A549 (cell line): ENCODE measurements around the gene TEX22. TPM values are rescaled to one million over a fixed set of nuclear protein-coding genes. Genes with fewer than 3 reads are reported as not detected.
A peak's percentile ranks its signal among the peaks of the same experiment; 100 is the strongest.

Experiments used
- ATAC-seq, 2 experiments: fragments of 200-7000 bp in 1 of 2; fragments of >200 bp in 1 of 2; cut with Nextera tagmentation in 1 of 2; cut with Tn5 transposase in 1 of 2; 3 replicates each; pipeline versions ENCODE4 v1.8.0 to v1.9.1; 2018 to 2020; ENCODE audit warnings: mild to moderate bottlenecking in 1 of 2, moderate library complexity in 1 of 2
- CTCF ChIA-PET: fragments of 300-600 bp; sonication (Branson Sonifier 250); formaldehyde crosslinking; extraction: SDS; loops from one replicate; lab custom pipeline; 2021; ENCODE audit warnings: antibody characterized with exemption, inconsistent platforms; lab: Yijun Ruan, JAX
- POLR2A ChIA-PET: fragments of 350-600 bp; formaldehyde crosslinking; extraction: SDS; loops from one replicate; lab custom pipeline; 2021; ENCODE audit warnings: antibody characterized with exemption, inconsistent platforms; lab: Yijun Ruan, JAX
- DNase-seq, 2 experiments: peaks; one replicate each; pipeline versions ENCODE4 v3.0.0 to v3.0.0-alpha.2; 2011 to 2016; ENCODE audit warnings: low read depth in 1 of 2, low spot score in 1 of 2
- FAIRE-seq: peaks from 2 replicates; lab custom pipeline; 2011; peaks lifted over from hg19 to GRCh38; lab: Jason Lieb, UNC
- H3K27ac ChIP-seq, 2 experiments: fragments of >200 bp; sonication (Bioruptor Twin); formaldehyde crosslinking; 3 replicates each; pipeline ENCODE4 v1.5.1; 2016 to 2017
- H3K4me1 ChIP-seq: fragments of >200 bp; sonication (Bioruptor Twin); formaldehyde crosslinking; 3 replicates; pipeline ENCODE4 v1.6.1; 2016
- H3K4me2 ChIP-seq: fragments of >200 bp; sonication (Bioruptor Twin); formaldehyde crosslinking; 3 replicates; pipeline ENCODE4 v1.6.1; 2016
- H3K4me3 ChIP-seq: fragments of >200 bp; sonication (Bioruptor Twin); formaldehyde crosslinking; 3 replicates; pipeline ENCODE4 v1.5.1; 2016
- H3K9me3 ChIP-seq: fragments of >200 bp; sonication (Bioruptor Twin); formaldehyde crosslinking; 3 replicates; pipeline ENCODE4 v1.6.1; 2016
- BCL3 ChIP-seq: fragments of >200 bp; sonication (Bioruptor Twin); formaldehyde crosslinking; IDR thresholded peaks from 3 replicates; pipeline ENCODE4 v1.6.1; 2016
- CBX8 ChIP-seq: fragments of 200-600 bp; sonication (generic); IDR thresholded peaks from 2 replicates; pipeline ENCODE4 v1.6.1; 2016
- CHD2 ChIP-seq: fragments of 150-350 bp; IDR thresholded peaks from 2 replicates; pipeline ENCODE4 v1.6.1; 2014; ENCODE audit warnings: low read length; ENCODE audit not compliant: partially characterized antibody
- EHMT2 ChIP-seq: fragments of 200-600 bp; sonication (generic); IDR thresholded peaks from 2 replicates; pipeline ENCODE4 v1.6.1; 2016; ENCODE audit warnings: antibody characterized with exemption, low read depth, mild to moderate bottlenecking, moderate library complexity
- EP300 ChIP-seq, 2 experiments: fragments of >200 bp; sonication (Bioruptor Twin); formaldehyde crosslinking; IDR thresholded peaks; 2 replicates in 1 of 2; 3 replicates in 1 of 2; pipeline ENCODE4 v1.6.1; 2016 to 2017
- HOXB13 ChIP-seq: fragments of 250-450 bp; sonication (Bioruptor Pico); IDR thresholded peaks from 2 replicates; pipeline ENCODE4 v1.5.0; 2020; ENCODE audit warnings: low read depth, mild to moderate bottlenecking, moderate library complexity
- JUNB ChIP-seq: fragments of >200 bp; sonication (Bioruptor Twin); formaldehyde crosslinking; IDR thresholded peaks from 2 replicates; pipeline ENCODE4 v1.6.1; 2016
- KDM1A ChIP-seq: fragments of 200-600 bp; sonication (generic); IDR thresholded peaks from 2 replicates; pipeline ENCODE4 v1.6.1; 2016; ENCODE audit warnings: low read depth, mild to moderate bottlenecking
- KDM5A ChIP-seq: fragments of 200-600 bp; sonication (generic); IDR thresholded peaks from 2 replicates; pipeline ENCODE4 v1.6.1; 2016; ENCODE audit warnings: antibody characterized with exemption, mild to moderate bottlenecking
- MAX ChIP-seq: IDR thresholded peaks from 2 replicates; pipeline ENCODE4 v1.6.1; 2012
- MAZ ChIP-seq: fragments of 150-350 bp; IDR thresholded peaks from 2 replicates; pipeline ENCODE4 v1.6.1; 2014; ENCODE audit warnings: antibody characterized with exemption, low read depth, low read length, borderline replicate concordance
- NR3C1 ChIP-seq: fragments of >200 bp; sonication (Bioruptor Twin); formaldehyde crosslinking; IDR thresholded peaks from 3 replicates; pipeline ENCODE4 v1.6.1; 2017
- POLR2A ChIP-seq: IDR thresholded peaks from 2 replicates; pipeline ENCODE4 v1.6.1; 2012; ENCODE audit warnings: mild to moderate bottlenecking, low read length
- RAD21 ChIP-seq, 2 experiments: fragments of >200 bp in 1 of 2; sonication (Bioruptor Twin) in 1 of 2; formaldehyde crosslinking in 1 of 2; IDR thresholded peaks in 1 of 2; conservative IDR thresholded peaks in 1 of 2; 2 replicates in 1 of 2; 3 replicates in 1 of 2; pipeline ENCODE4 v1.6.1; 2012 to 2018; ENCODE audit warnings: inconsistent platforms in 1 of 2
- RFX5 ChIP-seq: fragments of 450-650 bp; IDR thresholded peaks from 2 replicates; pipeline ENCODE4 v1.7.1; 2014; ENCODE audit warnings: antibody characterized with exemption, mild to moderate bottlenecking, moderate library complexity
- RNF2 ChIP-seq: fragments of 200-600 bp; sonication (generic); IDR thresholded peaks from 2 replicates; pipeline ENCODE4 v1.6.1; 2016; ENCODE audit warnings: low read depth, mild to moderate bottlenecking, antibody characterized with exemption, moderate library complexity, borderline replicate concordance
- SREBF2 ChIP-seq: fragments of 450-650 bp; IDR thresholded peaks from 2 replicates; pipeline ENCODE4 v1.6.1; 2014; ENCODE audit warnings: mild to moderate bottlenecking, moderate library complexity
- ZFP36 ChIP-seq: fragments of 450-650 bp; IDR thresholded peaks from 2 replicates; pipeline ENCODE4 v1.6.1; 2014; ENCODE audit warnings: borderline replicate concordance; ENCODE audit not compliant: partially characterized antibody
- WGBS: methylation state at CpG from one replicate; pipeline ENCODE4 v1.1.6; 2017; ENCODE audit errors: missing lambda C conversion rate; 5-methylcytosine and 5-hydroxymethylcytosine counted together
- polyA plus RNA-seq, 4 experiments: library from polyadenylated mRNA; depleted of rRNA in 3 of 4; stranded (reverse); fragments of >200 nt; fragmentation: RNase III in 1 of 4; extraction: RNeasy Plus Mini Kit Qiagen cat#74134 plus additional on column Dnase treatment in 1 of 4; gene quantifications; 2 replicates in 3 of 4; 3 replicates in 1 of 4; pipeline ENCODE4 v1.2.3, GENCODE V29; 2011 to 2017
- TF ChIP-seq, protein P1 (sequence below): IDR thresholded peaks from 2 replicates; pipeline ENCODE4 v1.6.1; 2012; ENCODE audit warnings: low read depth, borderline replicate concordance
- TF ChIP-seq, protein P2 (sequence below): fragments of 200-600 bp; sonication (generic); IDR thresholded peaks from 2 replicates; pipeline ENCODE4 v1.6.1; 2016; ENCODE audit warnings: antibody characterized with exemption, mild to moderate bottlenecking, moderate library complexity
- TF ChIP-seq, protein P3 (sequence below): fragments of 250-450 bp; sonication (Bioruptor Pico); IDR thresholded peaks from 2 replicates; pipeline ENCODE4 v1.5.0; 2020; ENCODE audit warnings: low read depth, mild to moderate bottlenecking, moderate library complexity
- TF ChIP-seq, protein P4 (sequence below): fragments of 450-650 bp; IDR thresholded peaks from 2 replicates; pipeline ENCODE4 v1.6.1; 2014; ENCODE audit warnings: antibody characterized with exemption

TEX22 gene
- polyA plus RNA-seq, 2 of the 4 experiments (the other 2 are of a cell fraction): 0.06 to 0.23 TPM

DNA sequence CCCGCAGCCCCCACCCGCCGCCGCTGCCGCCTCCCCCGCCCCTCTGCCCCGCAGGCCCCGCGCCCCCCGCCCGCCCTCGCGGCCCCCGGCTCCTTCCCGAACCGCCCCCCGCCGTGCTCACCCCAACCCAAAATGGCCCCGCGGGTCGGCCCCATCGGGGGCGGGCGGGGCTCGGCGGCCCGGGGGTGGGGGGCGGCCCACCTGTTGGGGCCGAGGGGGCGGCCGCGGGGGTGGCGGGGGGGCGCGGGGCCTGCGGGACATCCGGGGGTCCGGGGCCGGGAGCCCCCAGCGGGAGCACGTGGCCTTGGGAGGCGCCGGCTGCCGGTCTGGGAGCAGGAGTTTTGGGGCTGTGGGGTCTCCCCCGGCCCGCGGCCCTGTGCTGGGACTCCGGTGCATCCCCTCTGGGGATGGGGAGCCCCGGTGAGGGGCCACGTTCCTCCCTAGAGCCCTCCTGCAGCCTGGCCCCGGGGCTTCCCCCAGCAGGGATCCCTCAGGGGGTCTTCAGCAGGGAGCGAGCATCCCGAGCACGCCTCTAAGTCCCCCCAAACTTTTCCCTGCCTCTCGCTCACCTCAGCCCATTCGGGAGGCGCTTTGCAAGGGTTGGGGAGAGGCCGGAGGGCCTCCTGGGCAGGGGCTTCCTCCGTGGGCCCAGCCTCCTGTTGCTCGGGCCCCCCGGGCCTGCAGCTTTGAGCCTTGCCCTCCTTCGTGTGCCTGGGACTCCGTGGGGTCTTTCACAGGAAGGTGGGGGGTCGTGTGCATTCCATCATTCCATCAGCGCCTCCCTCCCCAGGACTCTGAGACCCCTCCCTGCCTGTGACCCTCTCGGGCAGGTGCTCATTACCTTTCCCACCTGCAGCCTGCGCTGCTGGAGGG, 22.0 kb downstream of the TEX22 start:
- FAIRE-seq: no peak
- WGBS: 4% methylated on average over 18 of the region's 67 CpGs
- DNase-seq: no peak
- no peaks in the 10 kb centered on the region for H3K9me3 ChIP-seq
- H3K4me2 ChIP-seq: peak overlapping the region; percentile 94
- H3K27ac ChIP-seq: peak overlapping the region; percentile 99 to 100
- TF ChIP-seq EHMT2 (no peak), MAX (peak; percentile 41; the same call in 1 of the 2 replicates)
- H3K4me3 ChIP-seq: peak overlapping the region; percentile 97
- CTCF ChIA-PET: interaction anchor here (0.9 to 3.1 kb wide), 4 partner anchors 14 to 70 kb away, joined by 3 to 9 read pairs (median 4); no protein-coding TSS in a partner anchor
- POLR2A ChIA-PET: no interaction called here
- no peak for ATAC-seq
- H3K4me1 ChIP-seq: peaks cover 22% of the 10 kb centered on the region; the same call in 2 of the 3 replicates

DNA sequence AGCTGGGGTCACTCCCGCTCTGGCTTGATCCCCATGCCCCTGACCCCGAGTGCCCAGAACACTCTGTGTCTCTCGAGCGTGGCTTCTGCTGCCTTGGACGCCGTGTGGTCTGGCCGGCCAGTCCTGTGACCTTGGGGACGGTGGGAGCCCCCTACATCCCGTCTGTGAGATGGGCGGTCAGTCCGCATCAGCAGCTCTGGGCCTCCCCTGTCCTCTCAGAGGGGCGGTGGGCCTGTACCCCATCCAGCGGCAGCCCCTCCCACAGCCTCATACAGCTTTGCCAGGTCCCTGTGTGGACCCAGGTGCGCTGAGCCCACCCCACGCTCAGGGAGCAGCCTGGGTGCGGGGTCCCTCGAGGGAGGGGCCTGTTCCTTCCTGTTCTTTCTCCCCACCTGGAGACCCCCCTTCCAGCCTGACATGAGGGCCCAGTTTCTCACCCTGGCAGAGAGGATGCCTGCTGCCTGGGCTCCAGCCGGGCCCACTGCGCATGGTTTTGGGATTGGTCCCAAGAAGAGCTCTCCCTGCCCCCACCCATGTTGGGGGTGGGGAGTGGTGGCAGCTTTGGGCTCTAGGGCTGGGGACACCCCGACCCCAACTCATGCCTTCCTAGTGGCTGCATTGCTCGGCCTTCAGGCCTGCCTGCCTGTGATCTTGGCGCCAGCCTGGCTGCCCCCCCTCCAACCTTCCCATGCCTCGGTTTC, 22.8 kb downstream of the TEX22 start:
- peaks cover 19% of the 10 kb centered on the region; the same call in 2 of the 3 replicates for H3K4me1 ChIP-seq
- TF ChIP-seq CBX8 (no peak), CHD2 (no peak), SREBF2 (no peak), RNF2 (no peak), JUNB (no peak), NR3C1 (no peak), RFX5 (no peak), HOXB13 (CRISPR knock-in tag) (no peak), EP300 (IDR thresholded peaks at IDR 0.05) (no peak), ZFP36 (no peak), KDM5A (no peak), BCL3 (no peak), MAZ (no peak), POLR2A (no peak), KDM1A (no peak), RAD21 (conservative IDR thresholded peaks at IDR 0.05 in 1 of 2, IDR thresholded peaks at IDR 0.05 in 1 of 2) (no peak)
- TF ChIP-seq, protein P1, sequence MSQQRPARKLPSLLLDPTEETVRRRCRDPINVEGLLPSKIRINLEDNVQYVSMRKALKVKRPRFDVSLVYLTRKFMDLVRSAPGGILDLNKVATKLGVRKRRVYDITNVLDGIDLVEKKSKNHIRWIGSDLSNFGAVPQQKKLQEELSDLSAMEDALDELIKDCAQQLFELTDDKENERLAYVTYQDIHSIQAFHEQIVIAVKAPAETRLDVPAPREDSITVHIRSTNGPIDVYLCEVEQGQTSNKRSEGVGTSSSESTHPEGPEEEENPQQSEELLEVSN: no peak
- TF ChIP-seq, protein P2, sequence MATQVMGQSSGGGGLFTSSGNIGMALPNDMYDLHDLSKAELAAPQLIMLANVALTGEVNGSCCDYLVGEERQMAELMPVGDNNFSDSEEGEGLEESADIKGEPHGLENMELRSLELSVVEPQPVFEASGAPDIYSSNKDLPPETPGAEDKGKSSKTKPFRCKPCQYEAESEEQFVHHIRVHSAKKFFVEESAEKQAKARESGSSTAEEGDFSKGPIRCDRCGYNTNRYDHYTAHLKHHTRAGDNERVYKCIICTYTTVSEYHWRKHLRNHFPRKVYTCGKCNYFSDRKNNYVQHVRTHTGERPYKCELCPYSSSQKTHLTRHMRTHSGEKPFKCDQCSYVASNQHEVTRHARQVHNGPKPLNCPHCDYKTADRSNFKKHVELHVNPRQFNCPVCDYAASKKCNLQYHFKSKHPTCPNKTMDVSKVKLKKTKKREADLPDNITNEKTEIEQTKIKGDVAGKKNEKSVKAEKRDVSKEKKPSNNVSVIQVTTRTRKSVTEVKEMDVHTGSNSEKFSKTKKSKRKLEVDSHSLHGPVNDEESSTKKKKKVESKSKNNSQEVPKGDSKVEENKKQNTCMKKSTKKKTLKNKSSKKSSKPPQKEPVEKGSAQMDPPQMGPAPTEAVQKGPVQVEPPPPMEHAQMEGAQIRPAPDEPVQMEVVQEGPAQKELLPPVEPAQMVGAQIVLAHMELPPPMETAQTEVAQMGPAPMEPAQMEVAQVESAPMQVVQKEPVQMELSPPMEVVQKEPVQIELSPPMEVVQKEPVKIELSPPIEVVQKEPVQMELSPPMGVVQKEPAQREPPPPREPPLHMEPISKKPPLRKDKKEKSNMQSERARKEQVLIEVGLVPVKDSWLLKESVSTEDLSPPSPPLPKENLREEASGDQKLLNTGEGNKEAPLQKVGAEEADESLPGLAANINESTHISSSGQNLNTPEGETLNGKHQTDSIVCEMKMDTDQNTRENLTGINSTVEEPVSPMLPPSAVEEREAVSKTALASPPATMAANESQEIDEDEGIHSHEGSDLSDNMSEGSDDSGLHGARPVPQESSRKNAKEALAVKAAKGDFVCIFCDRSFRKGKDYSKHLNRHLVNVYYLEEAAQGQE: no peak
- TF ChIP-seq, protein P3, sequence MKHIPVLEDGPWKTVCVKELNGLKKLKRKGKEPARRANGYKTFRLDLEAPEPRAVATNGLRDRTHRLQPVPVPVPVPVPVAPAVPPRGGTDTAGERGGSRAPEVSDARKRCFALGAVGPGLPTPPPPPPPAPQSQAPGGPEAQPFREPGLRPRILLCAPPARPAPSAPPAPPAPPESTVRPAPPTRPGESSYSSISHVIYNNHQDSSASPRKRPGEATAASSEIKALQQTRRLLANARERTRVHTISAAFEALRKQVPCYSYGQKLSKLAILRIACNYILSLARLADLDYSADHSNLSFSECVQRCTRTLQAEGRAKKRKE (CRISPR knock-in tag): no peak
- TF ChIP-seq, protein P4, sequence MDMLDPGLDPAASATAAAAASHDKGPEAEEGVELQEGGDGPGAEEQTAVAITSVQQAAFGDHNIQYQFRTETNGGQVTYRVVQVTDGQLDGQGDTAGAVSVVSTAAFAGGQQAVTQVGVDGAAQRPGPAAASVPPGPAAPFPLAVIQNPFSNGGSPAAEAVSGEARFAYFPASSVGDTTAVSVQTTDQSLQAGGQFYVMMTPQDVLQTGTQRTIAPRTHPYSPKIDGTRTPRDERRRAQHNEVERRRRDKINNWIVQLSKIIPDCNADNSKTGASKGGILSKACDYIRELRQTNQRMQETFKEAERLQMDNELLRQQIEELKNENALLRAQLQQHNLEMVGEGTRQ: no peak
- TF ChIP-seq, all 56 proteins: peak for 0
- FAIRE-seq (no peak), ATAC-seq (peak in 1 of 2 experiments; percentile 14; a peak in 3 of 6 replicates), DNase-seq (no peak)
- H3K4me2 ChIP-seq: peak overlapping the region; percentile 94
- H3K27ac ChIP-seq: peak overlapping the region; percentile 99 to 100
- CTCF ChIA-PET: interaction anchor here (0.9 to 3.1 kb wide), 6 partner anchors 12 to 69 kb away, joined by 3 to 9 read pairs (median 3); no protein-coding TSS in a partner anchor
- POLR2A ChIA-PET: no interaction called here
- peak overlapping the region; percentile 97 for H3K4me3 ChIP-seq
- 63% methylated on average over 7 of the region's 23 CpGs for WGBS
- no peaks in the 10 kb centered on the region for H3K9me3 ChIP-seq
